Measurements from ENCODE around the gene TPSAB1. TPM values are rescaled to one million over a fixed set of nuclear protein-coding genes. Genes with fewer than 3 reads are reported as not detected.

TPSAB1 gene
- total RNA-seq, 1 donor from 2014 or later: 103 TPM

DNA sequence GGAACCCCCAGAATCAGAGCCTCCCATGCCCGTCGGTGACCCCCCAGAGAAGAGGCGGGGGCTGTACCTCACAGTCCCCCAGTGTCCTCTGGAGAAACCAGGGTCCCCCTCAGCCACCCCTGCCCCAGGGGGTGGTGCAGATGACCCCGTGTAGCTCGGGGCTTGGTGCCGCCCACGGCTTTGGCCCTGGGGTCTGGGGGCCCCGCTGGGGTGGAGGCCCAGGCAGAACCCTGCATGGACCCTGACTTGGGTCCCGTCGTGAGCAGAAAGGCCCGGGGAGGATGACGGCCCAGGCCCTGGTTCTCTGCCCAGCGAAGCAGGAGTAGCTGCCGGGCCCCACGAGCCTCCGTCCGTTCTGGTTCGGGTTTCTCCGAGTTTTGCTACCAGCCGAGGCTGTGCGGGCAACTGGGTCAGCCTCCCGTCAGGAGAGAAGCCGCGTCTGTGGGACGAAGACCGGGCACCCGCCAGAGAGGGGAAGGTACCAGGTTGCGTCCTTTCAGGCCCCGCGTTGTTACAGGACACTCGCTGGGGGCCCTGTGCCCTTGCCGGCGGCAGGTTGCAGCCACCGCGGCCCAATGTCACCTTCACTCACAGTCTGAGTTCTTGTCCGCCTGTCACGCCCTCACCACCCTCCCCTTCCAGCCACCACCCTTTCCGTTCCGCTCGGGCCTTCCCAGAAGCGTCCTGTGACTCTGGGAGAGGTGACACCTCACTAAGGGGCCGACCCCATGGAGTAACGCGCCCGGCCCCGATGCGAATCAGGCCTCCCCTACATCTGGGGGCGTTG lies 19.5 kb upstream of the TPSAB1 start:
- Histone ChIP-seq H3K36me3 (no peaks in the 10 kb centered on the region), H3K9me3 (no peaks in the 10 kb centered on the region), H3K27ac (no peak overlapping the region), H3K4me1 (no peaks in the 10 kb centered on the region), H3K4me3 (no peak overlapping the region), H3K27me3 (ENCODE audit: low read depth) (no peaks in the 10 kb centered on the region)
- no peak for ATAC-seq
- no peak for DNase-seq
- TF ChIP-seq, protein P1, sequence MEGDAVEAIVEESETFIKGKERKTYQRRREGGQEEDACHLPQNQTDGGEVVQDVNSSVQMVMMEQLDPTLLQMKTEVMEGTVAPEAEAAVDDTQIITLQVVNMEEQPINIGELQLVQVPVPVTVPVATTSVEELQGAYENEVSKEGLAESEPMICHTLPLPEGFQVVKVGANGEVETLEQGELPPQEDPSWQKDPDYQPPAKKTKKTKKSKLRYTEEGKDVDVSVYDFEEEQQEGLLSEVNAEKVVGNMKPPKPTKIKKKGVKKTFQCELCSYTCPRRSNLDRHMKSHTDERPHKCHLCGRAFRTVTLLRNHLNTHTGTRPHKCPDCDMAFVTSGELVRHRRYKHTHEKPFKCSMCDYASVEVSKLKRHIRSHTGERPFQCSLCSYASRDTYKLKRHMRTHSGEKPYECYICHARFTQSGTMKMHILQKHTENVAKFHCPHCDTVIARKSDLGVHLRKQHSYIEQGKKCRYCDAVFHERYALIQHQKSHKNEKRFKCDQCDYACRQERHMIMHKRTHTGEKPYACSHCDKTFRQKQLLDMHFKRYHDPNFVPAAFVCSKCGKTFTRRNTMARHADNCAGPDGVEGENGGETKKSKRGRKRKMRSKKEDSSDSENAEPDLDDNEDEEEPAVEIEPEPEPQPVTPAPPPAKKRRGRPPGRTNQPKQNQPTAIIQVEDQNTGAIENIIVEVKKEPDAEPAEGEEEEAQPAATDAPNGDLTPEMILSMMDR (IDR thresholded peaks at IDR 0.05): no peak
- intact Hi-C loops (cut with DNase I): no loop called here

DNA sequence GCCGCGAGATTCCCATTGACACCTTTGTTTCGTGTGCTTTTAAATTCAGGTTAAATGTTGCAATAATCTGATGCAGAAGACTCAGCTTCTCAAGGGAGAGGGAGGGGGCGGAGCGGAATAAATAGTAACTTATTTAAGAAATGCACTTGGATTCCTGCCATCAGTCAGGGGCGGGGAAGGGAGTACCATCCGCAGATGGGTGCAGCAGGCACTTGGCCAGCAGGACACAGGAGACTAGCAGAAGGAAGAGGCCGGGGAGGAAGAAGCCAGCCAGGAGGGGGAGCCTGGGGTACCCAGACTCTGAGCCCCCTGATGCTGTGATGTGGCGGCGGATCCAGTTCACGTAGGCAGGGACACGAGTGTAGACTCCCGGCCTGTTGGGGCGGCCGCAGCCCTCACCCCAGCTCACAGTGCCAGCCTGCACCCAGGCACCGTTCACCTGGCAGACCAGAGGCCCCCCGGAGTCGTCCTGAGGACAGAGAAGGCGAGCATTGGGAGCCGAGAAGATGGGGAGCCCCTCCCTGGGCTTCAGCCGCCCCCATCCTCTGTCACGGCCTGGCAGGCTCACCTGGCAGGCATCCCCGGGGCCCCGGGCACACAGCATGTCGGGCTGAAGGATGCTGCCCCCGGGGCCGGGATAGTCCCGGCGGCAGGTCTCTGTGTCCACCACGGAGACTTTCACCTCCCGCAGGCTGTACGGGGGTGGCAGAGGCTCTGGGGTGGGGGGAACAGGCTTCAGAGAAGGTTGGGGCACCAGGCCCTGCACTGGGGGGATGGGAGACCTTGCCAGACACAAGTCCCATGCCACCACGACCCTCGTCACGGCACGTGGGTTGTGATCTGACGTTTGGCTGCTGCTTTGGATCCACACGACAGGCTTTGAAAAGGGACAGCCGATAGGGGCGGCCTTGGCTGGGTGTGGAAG lies 18.6 kb upstream of the TPSAB1 start:
- no peaks in the 10 kb centered on the region for H3K36me3 ChIP-seq
- H3K27ac ChIP-seq: no peak overlapping the region
- intact Hi-C loops (cut with DNase I): no loop called here
- ATAC-seq (no peak), DNase-seq (no peak)
- no peaks in the 10 kb centered on the region for H3K27me3 ChIP-seq (ENCODE audit: low read depth)
- H3K4me1 ChIP-seq: no peaks in the 10 kb centered on the region
- no peak overlapping the region for H3K4me3 ChIP-seq
- TF ChIP-seq, protein P1 (IDR thresholded peaks at IDR 0.05): no peak
- H3K9me3 ChIP-seq: no peaks in the 10 kb centered on the region

DNA sequence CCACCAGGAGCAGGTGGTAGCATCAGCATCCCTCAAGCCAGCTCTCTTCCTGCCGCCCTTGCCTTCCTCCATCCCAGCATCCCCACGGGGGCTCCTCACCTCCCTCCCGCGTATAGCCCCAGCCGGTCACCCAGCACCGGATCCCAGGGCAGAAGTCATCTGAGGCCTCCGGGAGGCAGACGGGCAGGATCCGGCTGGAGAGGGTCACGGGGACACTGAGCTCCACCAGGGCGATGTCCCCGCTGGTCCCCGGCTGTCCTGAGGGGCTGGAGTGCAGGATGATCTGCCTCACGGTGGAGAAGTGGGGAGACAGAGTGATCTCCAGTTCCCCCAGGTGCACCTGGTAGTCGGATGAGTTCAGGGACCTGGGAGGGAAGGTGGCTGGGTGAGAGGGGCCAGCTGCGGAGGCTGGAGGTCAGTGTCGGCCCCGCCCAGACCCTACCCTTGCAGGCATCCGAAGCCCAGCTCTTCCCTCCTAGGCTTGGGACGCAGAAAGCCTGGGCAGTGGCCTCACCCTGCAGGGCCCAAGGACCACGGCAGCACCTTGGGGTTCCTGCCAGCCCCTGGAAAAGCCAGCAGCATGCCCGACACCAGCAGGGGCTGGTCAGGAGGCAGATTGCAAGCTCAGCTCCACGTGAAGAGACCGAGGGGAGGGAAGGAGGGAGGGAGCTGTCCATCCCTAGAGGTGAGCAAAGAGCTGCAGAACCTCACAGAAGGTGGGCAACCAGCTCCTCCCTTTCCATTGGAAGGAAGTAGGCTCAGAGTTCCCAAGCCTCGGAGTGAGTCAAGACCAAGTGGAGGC lies 17.8 kb upstream of the TPSAB1 start:
- no peaks in the 10 kb centered on the region for H3K36me3 ChIP-seq
- no peaks in the 10 kb centered on the region for H3K27me3 ChIP-seq (ENCODE audit: low read depth)
- no peak overlapping the region for H3K4me3 ChIP-seq
- no peaks in the 10 kb centered on the region for H3K9me3 ChIP-seq
- intact Hi-C loops (cut with DNase I): no loop called here
- TF ChIP-seq, protein P1 (IDR thresholded peaks at IDR 0.05): no peak
- H3K4me1 ChIP-seq: no peaks in the 10 kb centered on the region
- ATAC-seq: no peak
- no peak for DNase-seq
- H3K27ac ChIP-seq: no peak overlapping the region

DNA sequence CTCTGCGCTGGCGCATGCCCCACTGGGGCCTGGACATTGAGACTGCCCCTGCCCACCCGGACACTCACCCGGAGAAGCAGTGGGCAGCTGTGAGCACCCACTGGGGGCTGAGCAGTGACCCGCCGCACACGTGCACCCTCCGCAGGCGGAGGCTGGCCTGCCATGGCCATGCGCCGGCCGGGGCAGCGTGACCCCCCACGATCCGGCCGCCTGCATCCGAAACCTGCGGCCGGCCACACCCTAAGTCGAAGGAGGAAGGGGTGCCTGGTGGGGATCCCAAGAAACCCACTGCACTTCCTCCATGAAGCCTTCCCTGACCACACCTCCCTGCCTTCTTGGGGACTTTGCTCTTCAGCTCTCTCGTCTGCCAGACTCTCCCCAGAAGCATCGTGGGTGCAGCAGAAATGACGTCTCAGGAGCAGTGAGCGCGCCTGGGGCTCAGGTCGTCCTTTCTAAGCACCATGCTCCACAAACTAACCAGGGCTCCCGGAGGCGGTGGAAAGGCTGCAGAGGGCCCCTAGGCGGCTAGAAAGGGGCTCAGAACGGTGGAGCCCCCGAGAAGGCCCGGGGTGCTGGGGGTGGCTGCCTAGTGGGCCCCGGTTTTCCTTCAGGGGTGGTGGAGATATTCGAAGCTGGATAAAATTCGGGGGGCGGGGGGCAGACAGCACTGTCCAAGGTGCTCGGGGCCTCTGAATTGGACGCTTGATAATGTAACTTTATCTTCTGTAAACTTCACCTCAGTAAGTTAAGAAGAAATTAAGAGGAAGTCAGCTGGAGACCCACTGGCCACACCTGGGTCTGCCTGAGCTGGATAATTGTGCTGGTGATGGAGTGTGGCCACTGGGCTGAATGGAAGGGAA lies 16.9 kb upstream of the TPSAB1 start:
- ATAC-seq (no peak), DNase-seq (no peak)
- Histone ChIP-seq H3K27ac (no peak overlapping the region), H3K9me3 (no peaks in the 10 kb centered on the region), H3K27me3 (ENCODE audit: low read depth) (no peaks in the 10 kb centered on the region), H3K4me3 (no peak overlapping the region), H3K4me1 (no peaks in the 10 kb centered on the region), H3K36me3 (no peaks in the 10 kb centered on the region)
- intact Hi-C loops (cut with DNase I): no loop called here
- TF ChIP-seq, protein P1 (IDR thresholded peaks at IDR 0.05): no peak
